Inflammatory macrophage (primary cell): ENCODE data around the gene MED10.
"Not testable (repeated sequence)": the region's sequence is repeated elsewhere in the genome, so short reads cannot be mapped to it uniquely, and the experiment has no call there.

Source experiments
- DNase-seq, 2 donors: peaks; one replicate each; pipeline ENCODE4 v3.0.0-alpha.2; 2020 to 2022

Gene MED10

DNA sequence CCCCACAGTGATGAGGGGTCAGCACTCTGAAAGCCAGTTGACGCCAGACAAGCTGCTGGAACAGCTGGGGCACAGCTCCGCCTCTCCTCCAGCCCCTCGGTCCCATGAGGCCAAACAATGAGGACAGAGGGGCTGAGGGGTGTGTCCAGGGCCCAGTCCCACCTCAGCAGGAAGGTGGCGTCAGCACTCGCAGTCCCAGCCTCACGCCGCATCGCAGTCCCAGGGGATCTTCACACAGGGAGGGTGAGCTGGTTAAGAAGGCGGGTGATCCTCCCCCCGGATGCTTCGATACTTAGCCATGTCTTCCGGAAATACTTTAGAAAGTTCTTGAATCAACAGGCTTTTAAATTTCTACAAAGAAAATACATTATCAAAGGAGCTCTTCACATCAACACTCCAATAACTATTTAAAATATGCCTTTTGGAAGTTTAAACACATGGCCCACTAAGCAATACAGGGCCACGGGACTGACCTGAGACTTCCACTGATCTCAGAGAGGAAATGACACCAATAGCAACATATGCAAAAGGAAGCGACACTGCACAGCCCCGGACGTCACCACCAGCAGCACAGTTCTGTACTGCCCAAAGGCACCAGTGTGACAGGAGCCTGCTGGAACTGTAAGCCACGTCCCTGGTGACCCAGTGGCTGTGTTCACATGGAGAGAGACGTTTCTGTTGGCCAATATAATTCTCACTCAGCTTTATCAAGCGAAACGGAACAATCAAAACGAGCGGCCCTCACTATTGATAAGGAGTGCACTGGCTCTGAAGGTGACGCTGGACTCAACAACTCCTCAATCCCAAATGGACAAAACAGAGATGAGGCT, 5.9 kb downstream of the MED10 start:
- DNase-seq: no peak

GRCh38 chr5:6371079-6371810, 7.1 kb downstream of the MED10 start:
- no peak for DNase-seq

DNA sequence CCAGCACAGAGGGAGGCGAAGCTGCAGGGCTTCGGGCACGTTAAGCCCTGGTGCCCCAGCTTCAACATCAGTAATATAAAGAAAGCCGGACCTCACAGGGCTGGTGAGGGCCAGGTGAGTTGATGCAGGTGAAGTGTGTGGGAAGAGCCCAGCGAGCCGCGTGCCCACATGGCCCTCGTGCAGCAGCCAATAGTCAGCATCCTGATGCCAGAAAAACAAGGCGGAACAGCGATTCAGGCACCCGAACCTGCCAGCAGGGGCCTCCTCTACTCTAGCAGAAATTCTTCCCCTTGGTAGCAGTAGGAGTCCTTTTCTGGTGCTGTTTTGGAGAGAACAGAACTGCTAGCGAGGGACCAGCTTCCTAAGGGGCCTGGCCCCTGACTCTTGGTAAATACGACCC, 7.8 kb downstream of the MED10 start:
- DNase-seq: no peak

- no peak for DNase-seq
Observed at GRCh38 chr5:6365977-6366590, 12.3 kb downstream of the MED10 start.

- no peak for DNase-seq
Observed at GRCh38 chr5:6365142-6365976, 13.0 kb downstream of the MED10 start.

DNA sequence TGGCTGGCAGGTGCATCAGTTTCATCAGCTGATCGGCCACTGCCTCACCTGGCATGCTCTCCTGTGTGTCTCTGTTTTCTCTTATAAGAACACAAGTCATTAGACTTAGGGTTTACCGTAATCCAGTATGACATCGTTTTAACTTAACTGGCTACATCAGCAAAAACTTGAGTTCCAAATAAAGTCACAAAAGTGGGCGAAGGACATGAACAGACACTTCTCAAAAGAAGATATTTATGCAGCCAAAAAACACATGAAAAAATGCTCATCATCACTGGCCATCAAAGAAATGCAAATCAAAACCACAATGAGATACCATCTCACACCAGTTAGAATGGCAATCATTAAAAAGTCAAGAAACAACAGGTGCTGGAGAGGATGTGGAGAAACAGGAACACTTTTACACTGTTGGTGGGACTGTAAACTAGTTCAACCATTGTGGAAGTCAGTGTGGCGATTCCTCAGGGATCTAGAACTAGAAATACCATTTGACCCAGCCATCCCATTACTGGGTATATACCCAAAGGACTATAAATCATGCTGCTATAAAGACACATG, 14.8 kb downstream of the MED10 start:
- DNase-seq: not testable (repeated sequence)

- DNase-seq: no peak
Observed at GRCh38 chr5:6362846-6363245, 15.5 kb downstream of the MED10 start.

- no peak for DNase-seq
Observed at GRCh38 chr5:6361101-6361500, 17.2 kb downstream of the MED10 start.

DNA sequence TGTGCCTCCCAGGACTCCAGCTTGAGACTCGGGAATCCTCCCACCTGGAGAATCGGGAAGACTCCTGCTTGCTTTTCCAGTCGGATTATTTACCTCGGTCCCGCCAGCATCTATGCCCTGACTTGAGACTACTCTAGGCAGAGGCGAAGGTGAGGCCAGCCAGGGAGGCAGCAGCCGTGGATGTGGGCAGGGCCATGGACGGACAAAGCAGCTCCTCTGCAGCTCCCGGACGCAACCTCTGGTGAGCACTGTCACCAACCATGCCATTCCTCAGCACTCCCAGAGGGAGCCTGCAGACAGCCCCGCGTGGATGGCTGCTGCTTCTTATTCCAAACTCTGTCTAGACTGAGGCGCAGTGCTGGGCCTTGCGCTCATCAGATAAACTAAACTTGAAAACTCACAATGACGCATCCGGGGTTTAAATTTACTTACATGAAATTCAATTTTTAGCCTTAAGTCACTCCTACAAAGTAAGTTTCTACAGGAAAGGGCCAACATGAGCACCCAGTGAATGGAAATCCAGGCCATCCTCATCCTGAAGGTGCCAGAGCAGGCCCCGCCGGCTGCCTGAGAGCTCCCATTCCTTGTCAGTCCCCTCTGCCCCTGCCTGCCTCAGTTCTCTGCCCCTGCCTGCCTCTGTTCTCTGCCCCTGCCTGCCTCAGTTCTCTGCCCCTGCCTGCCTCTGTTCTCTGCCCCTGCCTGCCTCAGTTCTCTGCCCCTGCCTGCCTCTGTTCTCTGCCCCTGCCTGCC, 17.8 kb downstream of the MED10 start:
- DNase-seq: no peak

DNA sequence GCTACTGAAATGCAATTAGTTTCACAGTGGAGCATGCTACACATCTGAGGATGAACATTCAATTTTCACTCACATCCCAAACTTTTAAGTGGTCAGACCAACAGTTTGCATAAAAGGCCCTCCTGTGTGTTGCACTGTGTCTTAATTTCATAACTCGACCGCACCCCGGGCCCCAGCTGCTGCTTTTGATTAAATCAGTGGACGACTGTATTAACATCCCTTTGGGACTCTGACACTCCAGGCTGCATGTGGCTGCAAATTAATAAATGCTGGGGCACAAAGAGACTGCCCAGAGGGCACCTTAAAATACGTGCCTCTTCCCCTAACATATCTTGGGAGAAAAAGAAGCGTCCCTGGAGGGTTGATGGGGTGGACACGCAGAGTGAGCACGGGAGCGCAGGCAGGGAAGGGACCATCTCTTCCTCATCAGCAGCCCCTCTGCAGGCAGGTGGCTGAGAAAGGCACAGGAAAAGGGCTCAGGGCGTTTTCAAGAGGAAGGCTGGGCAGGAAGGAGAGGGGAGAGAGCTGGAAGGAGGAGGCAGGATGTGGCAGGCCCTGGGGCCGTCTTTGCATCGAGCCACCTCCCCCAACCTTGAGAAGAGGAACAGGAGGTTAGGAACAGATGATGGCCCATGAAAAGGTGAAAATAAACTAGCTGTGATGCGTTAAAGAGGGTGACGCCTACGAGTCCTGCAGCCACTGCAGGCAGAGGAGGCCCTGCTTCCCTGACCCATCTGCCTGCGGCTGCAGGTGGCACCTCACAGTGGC, 18.6 kb downstream of the MED10 start:
- no peak for DNase-seq

- no peak for DNase-seq
Observed at GRCh38 chr5:6358434-6358820, 19.9 kb downstream of the MED10 start.

GRCh38 chr5:6357817-6358433, 20.4 kb downstream of the MED10 start:
- not testable (repeated sequence) for DNase-seq

DNA sequence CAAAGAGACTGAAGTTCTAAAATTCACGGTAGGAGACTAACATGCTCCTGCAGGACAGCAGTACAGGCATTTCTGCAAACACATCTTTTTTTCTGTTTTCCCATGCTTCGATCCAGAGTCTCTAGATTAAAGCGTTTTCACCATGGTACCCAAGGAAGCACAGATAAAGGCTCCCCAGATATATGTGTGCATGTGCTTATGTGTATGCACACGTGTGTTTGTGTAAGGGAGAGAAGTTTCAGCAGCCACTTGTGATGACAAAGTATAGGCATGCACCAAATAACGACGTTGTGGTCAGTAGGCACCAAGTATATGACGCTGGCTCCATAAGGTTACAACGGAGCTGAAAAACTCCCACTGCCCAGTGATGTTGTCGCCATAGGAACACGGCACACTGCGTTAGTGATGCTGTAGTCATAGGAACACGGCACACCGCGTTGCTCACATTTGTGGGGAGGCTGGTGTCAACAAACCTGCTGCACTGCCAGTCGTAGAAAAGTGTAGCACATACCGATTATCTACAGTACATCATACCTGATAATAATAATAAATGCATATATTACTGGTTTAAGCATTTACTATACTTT, 21.7 kb downstream of the MED10 start:
- DNase-seq: no peak

GRCh38 chr5:6355294-6355693, 23.1 kb downstream of the MED10 start:
- DNase-seq: no peak

GRCh38 chr5:6354848-6355247, 23.5 kb downstream of the MED10 start:
- DNase-seq: no peak

DNA sequence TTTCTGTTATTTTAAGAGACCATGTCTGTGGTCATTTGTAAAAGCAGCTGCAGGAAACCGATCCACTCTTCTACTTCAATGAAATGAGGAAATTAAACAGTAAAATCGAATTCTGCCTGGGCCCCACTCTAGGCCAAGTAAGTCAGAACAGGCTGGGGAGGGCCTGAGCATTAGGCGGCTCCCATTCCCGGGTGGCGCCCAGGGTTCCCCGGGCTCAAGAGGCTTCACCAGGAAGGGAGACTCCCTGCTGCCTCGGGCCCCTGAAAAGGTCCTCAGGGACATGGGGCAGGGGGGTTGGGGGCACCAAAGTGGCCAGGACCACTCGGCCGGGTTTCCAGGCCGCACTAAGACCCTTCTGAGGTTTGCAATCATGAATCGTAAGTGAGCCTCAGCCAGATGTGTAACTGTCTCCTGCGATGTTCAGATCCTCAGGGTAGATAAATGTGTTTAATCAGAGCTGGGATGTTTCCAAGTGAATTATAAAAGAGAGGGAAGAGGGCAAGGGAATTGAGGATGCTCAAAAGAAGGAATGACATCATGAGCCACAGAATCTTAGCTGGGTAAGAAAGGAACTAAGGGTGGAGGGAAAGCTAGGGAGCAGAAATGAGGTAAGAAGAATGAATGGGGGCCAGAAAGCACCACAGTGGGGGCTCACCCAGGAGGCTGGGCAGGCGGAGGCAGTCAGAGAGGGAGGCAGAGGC, 24.6 kb downstream of the MED10 start:
- no peak for DNase-seq

DNA sequence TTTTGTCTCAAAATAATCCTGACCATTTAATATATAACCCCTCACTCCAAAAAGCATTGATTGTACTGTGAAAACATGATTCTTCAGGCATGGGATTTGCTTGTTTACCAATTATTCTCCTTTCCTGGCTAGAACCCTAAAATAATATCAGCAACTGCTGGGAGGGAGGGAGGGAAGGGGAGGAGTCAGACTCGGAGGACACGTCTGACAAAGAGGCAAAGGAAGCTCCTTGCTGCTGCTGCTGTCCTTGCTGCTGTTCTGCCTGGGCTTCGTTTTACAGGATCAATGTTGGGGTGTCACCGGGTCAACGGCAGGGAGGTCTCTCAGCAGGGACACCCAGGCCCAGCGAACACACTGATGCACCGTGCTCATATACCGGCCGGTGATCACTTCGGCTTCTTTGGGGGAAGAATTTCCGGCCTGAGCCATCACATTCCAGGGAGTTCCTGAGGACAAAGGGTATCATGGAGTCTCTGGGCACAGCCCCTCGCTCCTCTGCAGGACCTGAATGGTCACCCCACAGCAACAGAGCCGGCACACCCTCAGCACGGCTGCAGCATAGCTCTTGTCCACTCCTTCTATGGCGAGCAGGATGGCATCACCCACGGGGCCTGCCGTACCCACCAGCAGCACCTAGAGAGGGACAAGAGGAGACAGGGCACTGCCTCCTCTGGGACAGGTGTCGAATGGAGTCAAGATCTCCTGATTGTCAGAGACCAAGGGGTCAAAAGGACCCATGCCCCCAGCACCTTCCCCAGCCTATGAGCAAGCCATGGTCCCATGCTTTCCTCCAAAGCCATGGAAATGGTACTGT, 27.9 kb downstream of the MED10 start:
- DNase-seq: no peak

DNA sequence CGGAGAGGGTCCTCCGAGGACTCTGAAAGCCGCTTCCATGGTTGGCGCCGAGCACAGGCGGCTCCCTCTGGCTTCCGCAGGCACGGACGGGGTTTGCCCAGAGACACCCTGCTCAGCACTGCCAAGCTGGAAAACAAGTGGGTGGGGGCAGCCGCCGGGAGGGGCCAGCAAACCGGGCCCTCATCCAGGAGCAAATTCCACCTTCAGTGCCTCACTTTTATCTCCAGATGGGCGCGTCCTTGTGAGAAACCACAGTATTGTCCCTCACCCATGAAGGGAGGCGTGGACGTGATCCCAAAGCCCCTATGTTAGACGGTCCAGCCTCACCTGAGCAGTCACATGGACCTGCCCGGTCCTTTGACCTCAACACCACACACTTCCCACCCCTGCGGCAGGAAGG, 29.0 kb downstream of the MED10 start:
- no peak for DNase-seq
